Lung microvascular endothelial cell (primary cell): ENCODE results near the gene SH2D4B. TPM values are rescaled to one million over a fixed set of nuclear protein-coding genes. Genes with fewer than 3 reads are reported as not detected.

ENCODE experiments used
- DNase-seq, 2 donors: peaks; one replicate each; pipeline versions ENCODE4 v3.0.0 to v3.0.0-alpha.2; 2010; ENCODE audit warnings: low read depth in 2 of 2
- total RNA-seq: library from RNA; depleted of rRNA; stranded (reverse); fragments of >200 nt; gene quantifications from 2 replicates; pipeline ENCODE4 v1.2.1, GENCODE V29; 2014

The SH2D4B gene
- total RNA-seq, 1 donor from 2014 or later: under 0.01 TPM

GRCh38 chr10:80633383-80633860 lies 95.7 kb downstream of the SH2D4B start:
- no peak for DNase-seq

DNA sequence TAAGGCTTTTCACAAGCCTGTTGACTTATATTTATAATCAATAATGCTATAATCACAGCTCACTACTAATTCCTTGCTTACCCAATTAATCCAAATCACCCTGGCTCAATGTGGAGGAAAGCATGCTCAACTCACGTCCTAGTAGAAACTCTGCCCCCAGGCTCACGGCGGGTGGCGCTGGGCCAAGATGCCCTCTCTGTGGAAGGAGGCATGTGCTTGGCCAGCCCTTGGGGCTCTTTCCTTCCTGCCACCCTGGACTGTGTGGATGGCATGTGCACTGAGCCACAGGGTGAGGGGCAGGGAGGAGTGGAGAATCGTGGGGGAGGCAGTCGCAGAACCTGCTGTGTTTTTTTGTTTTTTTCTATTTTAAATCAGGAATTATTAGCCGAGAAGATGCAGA lies 96.2 kb downstream of the SH2D4B start:
- no peak for DNase-seq

DNA sequence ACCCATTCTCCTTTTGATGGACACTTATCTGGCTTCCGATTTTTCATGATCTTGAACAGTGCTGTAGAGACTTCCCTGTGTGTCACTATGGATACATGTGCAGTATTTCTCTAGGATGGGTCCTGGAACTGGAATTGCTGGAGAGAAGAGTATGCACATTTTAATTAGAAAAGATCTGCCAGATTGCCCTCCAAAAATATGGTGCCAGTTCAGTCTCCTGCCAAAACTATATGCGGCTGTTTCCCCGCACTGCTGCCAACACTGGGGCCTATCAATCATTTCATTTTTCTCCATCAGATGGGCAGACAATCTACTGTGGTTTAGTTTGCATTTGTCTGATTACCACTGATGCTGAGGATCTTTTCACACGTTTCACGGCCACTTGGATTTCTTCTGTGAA lies 105.0 kb downstream of the SH2D4B start:
- DNase-seq: no peak

GRCh38 chr10:80646366-80646765 lies 108.7 kb downstream of the SH2D4B start:
- DNase-seq: no peak

DNA sequence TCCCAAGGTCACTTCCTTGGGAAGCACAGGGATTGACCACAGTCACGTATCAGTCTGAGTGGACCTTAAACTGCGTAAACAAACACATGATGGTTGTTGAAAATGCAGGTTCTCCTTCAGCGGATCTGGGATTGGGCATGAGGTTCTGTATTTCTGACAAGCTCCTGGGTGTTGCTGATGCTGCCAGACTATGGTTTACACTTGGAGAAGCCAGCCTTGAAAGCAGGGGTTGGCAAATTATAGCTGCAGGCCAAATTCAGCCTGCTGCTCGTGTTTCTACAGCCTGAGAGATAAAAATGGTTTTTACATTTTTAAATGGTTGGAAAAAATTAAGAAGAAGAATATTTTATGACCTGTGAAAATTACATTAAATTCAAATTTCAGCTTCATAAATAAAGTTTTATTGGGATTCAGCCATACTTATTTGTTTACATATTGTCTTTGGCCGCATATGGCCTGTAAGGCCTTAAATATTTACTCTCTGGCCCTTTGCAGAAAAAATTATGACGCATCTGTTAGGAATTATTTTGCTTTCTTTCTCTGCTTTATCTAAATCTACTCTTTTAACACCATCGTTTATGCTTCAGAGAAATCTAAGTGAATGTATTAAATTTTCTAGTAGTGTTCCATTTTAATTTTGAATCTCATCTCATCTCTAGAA lies 109.6 kb downstream of the SH2D4B start:
- no peak for DNase-seq

DNA sequence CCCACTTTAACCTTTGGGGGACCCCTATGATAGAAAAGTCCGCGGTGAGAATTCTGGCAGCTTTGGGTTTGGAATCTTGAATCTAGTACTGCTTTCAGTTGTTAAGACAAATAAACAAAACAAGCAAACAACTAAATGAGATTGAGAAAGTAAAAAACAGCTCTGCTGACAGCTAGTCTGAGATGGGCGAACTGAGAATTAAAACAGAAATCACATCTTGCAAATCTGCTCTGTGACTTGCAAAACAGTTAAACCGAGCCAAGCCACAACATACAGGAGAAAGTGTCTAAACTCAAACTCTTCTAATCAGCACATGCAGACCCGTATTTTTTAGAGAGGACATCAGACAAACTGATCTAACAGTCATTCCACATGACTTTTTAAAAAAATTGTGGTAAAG lies 110.4 kb downstream of the SH2D4B start:
- no peak for DNase-seq

- no peak for DNase-seq
Observed at GRCh38 chr10:80649183-80649582, 111.5 kb downstream of the SH2D4B start.

DNA sequence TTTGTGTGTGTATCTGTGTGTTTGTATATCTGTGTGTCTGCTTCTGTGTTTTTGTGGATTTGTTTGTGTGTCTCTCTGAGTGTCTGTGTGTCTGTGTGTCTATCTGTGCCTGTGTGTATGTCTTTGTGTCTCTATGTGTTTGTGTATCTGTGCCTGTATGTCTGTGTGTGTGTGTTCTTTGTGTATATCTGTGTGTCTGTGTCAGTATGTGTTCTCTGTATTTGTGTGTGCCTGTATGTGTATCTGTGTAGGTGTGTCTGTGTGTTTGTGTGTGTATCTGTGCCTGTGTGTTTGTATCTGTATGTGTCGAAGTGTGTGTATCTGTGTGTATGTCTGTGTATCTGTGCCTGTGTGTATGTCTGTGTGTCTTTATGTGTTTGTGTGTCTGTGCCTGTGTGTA lies 118.2 kb downstream of the SH2D4B start:
- no peak for DNase-seq

GRCh38 chr10:80658068-80658467 lies 120.4 kb downstream of the SH2D4B start:
- DNase-seq: no peak

- no peak for DNase-seq
Observed at GRCh38 chr10:80659289-80659688, 121.6 kb downstream of the SH2D4B start.

DNA sequence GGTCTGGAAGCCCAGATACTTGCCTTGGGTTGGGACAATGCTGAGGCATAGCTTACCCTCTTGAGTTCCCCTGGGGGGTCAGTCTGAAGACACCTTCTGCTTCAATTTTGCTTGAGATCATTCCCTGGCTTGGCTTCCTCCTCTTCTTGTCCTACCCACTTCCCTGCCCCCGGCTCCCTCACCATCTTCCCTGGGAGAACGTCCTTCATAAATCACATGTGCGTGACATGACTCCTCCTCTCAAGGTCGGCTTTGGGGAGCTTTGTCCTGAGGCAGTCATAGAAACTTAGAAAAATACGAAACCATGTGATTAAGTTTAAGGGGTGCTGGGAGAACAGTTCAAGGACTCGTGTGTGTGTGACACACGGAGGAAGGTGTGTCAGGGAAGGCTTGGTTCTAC lies 122.6 kb downstream of the SH2D4B start:
- no peak for DNase-seq

GRCh38 chr10:80660736-80661135 lies 123.0 kb downstream of the SH2D4B start:
- no peak for DNase-seq

GRCh38 chr10:80661526-80661925 lies 123.8 kb downstream of the SH2D4B start:
- no peak for DNase-seq

DNA sequence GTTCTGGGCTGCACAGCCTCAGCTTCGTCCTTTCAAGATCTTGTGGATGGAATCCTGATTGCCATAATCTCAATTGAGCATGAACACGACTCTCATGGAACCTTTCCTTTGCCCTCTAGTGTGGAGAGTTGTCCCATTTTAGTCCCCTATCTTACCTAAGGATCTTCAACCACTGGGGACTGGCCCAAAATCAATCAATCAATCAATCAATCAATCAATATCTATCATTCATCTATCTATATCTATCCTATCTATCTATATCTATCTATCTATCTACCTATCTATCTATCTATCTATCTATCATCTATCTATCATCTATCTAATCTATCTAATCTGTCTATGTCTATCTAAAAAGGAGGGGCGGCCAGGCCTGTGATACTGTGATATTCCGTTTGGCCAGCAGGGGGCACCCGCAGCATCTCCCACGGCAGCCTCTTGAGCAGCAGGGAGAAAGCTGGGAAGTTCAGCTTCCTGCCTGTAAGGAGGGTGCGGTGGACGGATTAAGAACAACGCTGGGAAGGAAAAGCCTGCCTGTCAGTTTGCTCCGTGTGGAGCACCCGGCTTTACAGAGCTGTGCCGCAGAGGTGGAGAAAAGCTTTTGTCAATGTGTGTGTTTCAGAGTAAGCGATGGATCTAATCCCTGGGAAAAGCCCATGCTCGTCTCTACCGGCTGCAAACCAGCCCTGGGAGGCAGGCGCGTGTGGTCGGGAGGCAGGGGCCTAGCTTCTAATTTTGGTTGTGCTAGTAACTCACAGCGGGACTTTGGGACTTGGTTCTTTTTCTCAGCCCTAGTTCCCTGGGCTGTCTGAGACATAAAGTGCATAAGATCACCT lies 124.9 kb downstream of the SH2D4B start:
- DNase-seq: peak; percentile 67 to 80

- DNase-seq: peak; percentile 70 to 77
Observed at GRCh38 chr10:80664071-80664680, 126.5 kb downstream of the SH2D4B start.

DNA sequence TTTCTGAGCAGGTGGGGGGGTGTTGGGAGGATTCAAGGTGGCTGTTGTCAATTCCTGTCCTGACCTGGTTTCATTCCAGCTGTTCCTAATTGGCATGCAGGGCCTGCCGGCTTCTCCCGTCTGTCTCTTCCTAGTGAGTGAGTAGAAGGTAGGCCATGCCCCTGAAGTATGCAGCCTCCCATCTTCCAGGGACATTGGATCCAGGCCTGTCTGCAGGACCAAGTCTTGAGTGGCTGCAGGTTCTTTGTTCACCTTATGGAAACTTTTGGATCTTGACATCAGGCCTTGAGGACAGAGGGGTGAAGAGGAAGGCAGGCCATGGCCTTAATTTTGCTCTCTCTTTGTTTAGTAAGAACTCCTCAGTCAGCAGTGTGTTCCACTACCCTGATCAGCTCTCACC lies 131.8 kb downstream of the SH2D4B start:
- no peak for DNase-seq

- DNase-seq: no peak
Observed at GRCh38 chr10:80670774-80671173, 133.1 kb downstream of the SH2D4B start.

GRCh38 chr10:80671847-80672246 lies 134.1 kb downstream of the SH2D4B start:
- no peak for DNase-seq

- no peak for DNase-seq
Observed at GRCh38 chr10:80672613-80673012, 134.9 kb downstream of the SH2D4B start.

GRCh38 chr10:80674809-80675208 lies 137.1 kb downstream of the SH2D4B start:
- no peak for DNase-seq

DNA sequence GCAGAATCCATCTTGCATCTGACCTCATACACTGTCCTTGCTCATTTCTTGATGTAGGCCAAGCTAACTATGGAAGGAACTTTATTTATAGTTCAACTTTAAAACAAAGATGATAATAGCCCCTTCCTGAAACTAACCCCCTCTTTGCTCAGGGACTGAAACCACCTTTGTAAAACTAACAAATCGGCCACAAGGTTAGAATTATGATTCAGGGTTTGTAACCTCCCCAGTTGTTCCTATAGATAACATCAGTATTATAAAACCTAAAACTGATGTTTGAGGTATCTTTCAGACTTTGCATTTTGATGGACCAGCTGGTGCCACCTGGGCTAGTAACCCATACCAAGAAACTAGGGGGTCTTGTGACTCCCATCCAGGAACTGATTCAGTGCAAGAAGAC lies 143.4 kb downstream of the SH2D4B start:
- no peak for DNase-seq

DNA sequence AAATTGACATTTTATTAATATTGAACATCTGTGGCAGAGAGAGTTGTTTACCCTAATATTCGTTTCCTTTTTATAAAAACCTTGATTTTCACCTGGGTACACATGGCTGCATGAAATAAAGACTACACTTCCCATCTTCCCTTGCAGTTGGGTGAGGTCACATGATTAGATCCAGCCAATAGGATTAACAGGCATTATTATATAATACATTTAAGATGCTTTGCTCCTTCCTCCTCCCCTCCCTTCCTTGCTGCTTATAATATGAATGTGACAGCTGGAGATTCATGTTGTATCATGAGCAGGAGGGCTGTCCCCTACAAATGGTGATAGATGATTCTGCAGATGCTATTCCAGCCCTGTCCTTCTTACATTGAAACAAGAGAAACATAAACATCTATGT lies 146.6 kb downstream of the SH2D4B start:
- DNase-seq: peak; percentile 59

DNA sequence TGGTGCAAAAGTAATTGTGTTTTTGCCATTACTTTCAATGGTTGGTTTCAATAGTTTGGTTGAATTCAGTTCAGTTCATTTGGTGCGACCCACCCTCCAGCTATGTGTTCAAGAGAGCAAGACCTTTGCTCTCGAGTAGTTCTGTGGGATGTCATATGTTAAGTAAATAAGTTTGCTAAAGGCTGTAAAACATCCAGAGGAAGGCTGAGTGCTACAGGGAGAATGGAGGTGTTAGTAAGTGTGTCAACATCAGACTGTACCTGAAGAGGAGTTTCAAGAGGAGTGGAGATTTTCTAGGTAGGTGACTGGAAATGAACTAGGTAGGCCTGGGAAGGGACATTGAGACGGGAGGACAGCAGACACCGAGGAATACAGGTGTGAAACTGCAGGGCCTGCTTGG lies 147.7 kb downstream of the SH2D4B start:
- DNase-seq: no peak
